H1 (cell line): ENCODE data around the gene TGM5. TPM values are rescaled to one million over a fixed set of nuclear protein-coding genes. Genes with fewer than 3 reads are reported as not detected.

Source experiments
- CHD7 ChIP-seq: fragments of 300-600 bp; sonication (generic); IDR thresholded peaks from 2 replicates; pipeline ENCODE4 v1.7.1; 2012; ENCODE audit warnings: low read length, moderate library complexity, mild to moderate bottlenecking, inconsistent platforms; ENCODE audit not compliant: insufficient replicate concordance
- FOSL1 ChIP-seq: IDR thresholded peaks from 2 replicates; pipeline ENCODE4 v1.6.1; 2011; ENCODE audit warnings: mild to moderate bottlenecking, low read depth, low read length, moderate library complexity; ENCODE audit not compliant: insufficient read depth
- SRF ChIP-seq: IDR thresholded peaks from 2 replicates; pipeline ENCODE4 v1.6.1; 2011; ENCODE audit warnings: mild to moderate bottlenecking, low read depth, low read length, moderate library complexity
- polyA plus RNA-seq, 7 experiments: library from polyadenylated mRNA; depleted of rRNA in 3 of 7; stranded (reverse) in 5 of 7; unstranded in 2 of 7; fragments of >200 nt in 5 of 7; fragments of 200-250 nt in 2 of 7; gene quantifications; 1 replicate in 5 of 7; 2 replicates in 1 of 7; 4 replicates in 1 of 7; pipeline versions ENCODE4 v1.2.1 to v1.2.3, GENCODE V29; 2011 to 2013; ENCODE audit warnings: missing spikeins in 2 of 7, mixed read lengths in 2 of 7
- total RNA-seq: library from RNA; stranded (reverse); fragmentation: NEBNext Ultra II Directional; extraction: Animal tissue kit (Norgen Biotek cat#: 25700); gene quantifications from 2 replicates; pipeline ENCODE4 v1.2.1, GENCODE V29; 2021

The TGM5 gene
- total and polyA plus RNA-seq, 2 of the 8 experiments (the other 6 are each of a cell fraction or from before 2014, with no cell fraction given) = not detected

- TF ChIP-seq CHD7 (no peak), SRF (no peak), FOSL1 (no peak)
Observed at GRCh38 chr15:43277231-43277823, 10.6 kb upstream of the TGM5 start (continued).
